Activated CD4-positive, alpha-beta T cell treated with anti-CD3 and anti-CD28 coated beads for 4 hours (primary cell): ENCODE data around the gene TBX2.
"Not testable (repeated sequence)": the region's sequence is repeated elsewhere in the genome, so short reads cannot be mapped to it uniquely, and the experiment has no call there.

Source experiments
- DNase-seq, 2 donors: peaks; one replicate each; pipeline ENCODE4 v3.0.0-alpha.2; 2020

Gene TBX2

DNA sequence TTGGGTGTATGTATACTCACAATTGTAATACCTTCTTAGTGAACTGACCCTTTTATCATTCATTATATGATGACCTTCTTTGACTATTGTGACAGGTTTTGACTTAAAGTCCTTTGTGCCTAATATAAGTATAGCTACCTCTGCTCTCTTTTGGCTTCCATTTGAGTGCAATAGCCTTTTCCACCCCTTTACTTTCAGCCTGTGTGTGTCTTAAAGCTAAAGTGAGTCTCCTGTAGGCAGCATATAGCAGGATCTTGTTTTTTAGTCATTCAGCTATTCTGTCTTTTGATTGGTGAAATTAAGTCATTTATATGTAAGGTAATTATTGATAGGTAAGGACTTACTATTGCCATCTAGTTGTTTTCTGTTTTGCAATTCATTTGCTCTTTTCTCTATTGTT is 36.6 kb downstream of the TBX2 start:
- DNase-seq: no peak

DNA sequence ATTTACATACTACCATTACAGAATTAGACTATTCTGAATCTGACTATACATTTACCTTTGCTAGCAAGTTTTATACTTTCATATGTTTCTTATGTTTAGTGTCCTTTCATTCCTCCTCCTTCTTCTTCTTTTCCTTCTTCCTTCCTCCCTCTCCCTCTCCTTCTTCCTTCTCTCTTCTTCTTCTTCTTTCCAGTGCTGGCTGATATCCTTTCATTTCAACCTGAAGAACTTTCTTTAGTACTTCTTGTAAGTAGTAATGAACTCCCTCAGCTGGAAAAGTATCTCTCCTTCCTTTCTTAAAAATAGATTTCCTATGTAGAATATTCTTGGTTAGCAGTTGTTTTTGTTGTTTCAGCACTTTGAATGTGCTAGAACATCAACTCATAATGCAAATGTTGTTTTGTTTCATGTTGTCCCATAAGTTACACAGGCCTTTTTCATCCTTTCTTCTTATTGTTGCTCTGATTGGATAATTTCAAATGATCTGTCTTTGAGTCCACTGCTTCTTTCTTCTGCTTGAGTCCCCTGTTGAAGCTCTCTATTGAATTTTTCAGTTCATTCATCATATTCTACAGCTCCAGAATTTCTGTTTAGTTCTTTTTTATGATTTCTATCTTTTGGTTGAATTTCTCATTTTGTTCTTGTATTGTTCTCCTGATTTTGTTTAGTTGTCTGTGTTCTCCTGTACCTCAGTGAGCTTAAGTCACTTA is 37.5 kb downstream of the TBX2 start:
- DNase-seq: no peak

DNA sequence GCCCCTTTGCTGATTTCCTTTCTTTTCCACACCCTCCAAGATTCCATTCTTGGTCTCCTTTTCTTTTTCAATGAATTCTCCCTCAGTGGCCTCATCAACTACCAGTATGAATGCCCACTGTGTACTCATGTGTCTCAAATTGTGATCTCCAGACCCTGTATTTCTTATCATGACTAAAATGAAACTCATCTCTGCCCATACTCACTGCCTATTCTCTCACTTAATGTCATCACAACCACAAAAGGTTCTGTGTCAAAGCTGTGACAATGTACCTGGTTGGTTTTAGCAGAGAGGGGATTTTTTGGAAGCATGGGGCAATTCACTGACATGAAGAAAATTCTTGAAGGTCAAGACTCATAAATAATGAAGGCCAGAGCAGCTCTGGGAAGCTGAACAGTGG is 41.1 kb downstream of the TBX2 start:
- DNase-seq: no peak

DNA sequence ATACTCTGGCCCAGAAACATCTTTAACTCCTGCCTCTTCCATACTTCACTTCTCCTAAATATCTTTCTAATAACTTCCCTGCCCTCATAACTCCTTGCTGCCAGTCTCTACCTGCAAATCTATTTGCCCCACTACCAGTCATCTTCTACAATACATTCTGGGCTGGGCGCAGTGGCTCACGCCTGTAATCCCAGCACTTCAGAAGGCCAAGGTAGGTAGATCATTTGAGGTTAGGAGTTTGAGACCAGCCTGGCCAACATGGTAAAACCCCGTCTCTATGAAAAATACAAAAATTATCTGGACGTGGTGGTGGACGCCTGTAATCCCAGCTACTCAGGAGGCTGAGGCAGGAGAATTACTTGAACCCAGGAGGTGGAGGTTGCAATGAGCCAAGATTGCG is 41.9 kb downstream of the TBX2 start:
- DNase-seq: not testable (repeated sequence)

DNA sequence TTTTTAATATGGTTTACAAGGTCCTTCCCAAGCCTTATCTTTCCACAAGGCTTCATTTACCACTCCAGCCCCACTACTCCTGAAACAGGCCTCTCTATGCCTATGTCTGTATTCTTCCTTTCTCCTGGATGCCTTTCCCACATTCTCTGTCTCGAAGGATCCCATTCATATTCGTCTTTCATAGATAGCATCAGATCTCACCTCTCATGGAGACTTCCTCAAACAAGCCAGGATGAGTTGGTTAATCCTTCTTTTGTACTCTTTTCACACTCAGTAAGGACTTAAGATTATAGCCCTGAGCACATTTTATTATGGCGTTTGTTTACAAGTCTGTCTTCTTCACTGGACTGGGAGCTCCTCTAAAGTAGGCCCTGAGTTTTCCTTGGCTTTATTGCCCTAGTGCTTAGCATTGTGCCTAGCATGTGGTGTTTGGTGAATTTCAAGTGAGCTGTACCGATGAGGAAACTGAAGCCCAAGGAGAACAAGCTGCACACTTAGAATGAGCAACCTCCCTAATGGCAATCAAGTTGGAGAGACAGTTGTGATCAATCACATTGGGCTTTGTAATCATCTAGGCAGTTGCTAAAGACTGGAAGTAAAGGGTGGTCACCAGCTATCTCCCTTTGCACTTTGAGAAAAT is 42.6 kb downstream of the TBX2 start:
- no peak for DNase-seq

DNA sequence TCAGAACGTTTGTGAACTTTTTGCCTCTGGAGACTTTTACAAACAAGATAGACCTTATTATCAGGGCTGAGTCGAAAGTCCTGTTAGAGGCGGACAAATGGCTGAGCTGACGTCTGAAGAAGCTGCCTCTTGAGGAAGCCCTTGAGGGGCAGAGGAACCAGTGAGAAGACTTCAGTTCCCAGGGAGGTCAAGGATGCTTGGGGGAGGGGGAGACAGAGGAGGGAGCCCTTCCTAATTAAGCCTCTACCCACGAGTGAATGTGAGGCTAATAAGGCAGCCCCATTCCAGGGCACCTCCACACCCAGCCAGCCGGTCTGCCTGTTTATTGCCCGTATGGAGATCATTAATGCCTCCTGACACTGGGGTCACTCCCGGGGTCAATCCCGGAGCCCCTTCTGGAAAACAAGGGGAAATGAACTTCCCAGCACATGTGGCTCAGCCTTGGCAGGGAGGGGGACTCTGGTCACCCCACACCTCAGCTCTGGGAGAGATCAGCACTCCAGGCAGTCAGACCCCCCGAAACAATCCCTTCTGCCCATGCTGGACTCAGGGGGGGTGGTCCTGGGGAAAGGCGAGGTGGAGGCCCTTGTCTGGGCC is 43.3 kb downstream of the TBX2 start:
- no peak for DNase-seq

DNA sequence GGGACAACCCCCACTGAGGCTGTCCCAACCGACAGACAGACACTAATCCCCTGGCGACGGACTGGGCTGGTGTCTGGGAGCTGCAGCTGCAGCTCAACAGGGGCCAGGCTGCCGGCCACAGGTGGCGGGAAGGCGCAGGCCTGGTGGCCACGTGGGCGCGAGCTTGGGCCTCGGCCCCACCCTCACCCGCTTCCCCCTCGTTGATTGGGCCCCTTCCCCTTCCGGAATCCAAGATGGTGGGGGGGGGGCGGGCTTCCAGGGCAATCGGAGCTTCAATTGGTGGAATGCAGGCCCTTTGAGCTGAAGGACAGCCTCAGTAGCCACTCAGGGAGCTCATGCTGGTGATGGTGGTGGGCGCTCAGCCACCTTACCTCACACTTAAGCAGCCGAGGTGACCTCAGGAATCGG is 43.8 kb downstream of the TBX2 start:
- no peak for DNase-seq

DNA sequence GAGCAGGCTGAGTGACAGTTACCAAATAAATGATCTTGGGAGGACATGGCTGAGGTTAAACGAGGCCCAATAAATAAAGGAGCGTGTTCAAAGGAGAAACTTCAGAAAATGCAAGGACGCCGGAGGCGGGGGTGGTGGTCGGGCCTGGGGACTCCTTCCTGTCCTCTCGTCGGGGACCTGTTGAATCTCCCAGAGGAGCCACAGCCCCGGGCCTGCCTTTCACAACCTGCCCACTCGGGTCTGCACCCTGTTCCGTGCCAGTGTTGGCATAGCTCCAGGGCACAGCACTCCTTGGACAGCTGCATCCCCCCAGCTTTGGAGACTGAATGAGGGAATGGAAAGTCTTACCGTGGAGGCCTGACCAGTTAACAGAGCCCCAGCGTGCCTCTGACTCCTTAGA is 44.4 kb downstream of the TBX2 start:
- no peak for DNase-seq

DNA sequence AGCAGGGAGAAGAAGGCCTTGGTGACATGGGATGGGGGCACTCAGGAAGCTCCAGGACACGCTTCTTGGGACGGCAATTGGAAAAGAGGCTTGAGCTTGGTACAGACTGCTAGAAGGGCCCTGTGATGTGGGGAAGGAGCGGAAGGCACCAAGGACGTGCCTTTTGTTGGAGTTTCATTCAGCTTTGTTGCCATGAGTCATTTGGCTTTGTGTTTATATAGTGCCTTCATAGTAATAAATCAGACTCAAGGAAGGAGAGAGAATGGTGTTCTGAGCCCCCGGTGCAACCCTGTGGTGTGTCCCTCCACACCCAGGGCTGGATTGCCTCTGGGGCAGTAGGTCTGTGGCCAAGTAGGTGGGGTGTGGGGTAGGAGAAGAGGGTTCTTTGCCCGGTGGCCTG is 45.2 kb downstream of the TBX2 start:
- no peak for DNase-seq

DNA sequence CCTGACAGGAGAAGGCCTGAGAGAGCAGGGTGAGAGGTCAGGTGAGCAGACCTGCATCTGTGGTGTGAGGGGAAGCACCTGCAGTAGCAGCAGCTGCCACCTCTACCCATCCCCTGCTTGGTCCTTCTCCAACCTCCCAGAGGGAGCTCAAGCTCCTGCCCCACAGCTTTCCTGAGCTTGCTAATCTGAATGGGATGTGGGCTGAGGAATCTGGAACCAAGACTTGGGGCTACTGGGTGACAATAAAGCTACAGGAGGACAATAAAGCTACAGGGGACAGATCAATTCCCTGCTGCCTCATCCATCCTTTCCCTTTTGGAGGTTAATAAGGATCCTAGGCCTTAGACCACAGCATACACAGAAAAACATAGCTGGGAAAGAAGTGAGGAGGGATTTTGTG is 47.7 kb downstream of the TBX2 start:
- no peak for DNase-seq

DNA sequence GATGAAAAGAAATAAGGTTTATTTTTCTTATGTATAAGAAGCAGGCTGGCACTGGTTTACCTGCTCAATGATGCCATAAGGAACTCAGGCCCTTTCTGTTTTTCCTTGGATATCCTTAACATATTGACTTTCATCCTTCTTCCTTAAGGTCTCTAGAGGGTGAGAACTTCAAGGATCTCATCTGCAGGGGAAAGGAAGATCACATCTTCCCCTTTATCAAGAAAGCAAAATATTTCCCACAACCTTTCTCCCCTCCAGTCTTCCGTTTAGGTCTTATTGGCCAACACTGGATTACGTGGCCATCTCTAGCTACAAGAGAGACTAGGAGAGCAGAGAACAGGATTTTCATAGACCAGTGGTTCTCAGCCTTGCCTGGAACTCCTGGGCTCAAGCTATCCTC is 48.4 kb downstream of the TBX2 start:
- DNase-seq: no peak

DNA sequence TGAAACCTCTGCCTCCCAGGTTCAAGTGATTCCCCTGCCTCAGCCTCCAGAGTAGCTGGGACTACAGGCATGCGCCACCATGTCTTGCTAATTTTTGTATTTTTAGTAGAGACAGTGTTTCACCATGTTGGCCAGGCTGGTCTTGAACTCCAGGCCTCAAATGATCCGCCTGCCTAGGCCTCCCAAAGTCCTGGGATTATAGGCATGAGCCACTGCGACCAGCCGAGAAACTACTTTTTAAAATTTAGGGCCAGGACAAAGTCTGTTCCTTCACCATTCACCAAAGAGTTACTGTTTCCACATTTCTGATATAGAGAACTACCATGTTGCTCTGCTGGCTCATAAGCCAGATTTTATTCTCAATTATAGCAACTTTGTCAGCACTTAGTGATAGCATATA is 49.5 kb downstream of the TBX2 start:
- DNase-seq: not testable (repeated sequence)

DNA sequence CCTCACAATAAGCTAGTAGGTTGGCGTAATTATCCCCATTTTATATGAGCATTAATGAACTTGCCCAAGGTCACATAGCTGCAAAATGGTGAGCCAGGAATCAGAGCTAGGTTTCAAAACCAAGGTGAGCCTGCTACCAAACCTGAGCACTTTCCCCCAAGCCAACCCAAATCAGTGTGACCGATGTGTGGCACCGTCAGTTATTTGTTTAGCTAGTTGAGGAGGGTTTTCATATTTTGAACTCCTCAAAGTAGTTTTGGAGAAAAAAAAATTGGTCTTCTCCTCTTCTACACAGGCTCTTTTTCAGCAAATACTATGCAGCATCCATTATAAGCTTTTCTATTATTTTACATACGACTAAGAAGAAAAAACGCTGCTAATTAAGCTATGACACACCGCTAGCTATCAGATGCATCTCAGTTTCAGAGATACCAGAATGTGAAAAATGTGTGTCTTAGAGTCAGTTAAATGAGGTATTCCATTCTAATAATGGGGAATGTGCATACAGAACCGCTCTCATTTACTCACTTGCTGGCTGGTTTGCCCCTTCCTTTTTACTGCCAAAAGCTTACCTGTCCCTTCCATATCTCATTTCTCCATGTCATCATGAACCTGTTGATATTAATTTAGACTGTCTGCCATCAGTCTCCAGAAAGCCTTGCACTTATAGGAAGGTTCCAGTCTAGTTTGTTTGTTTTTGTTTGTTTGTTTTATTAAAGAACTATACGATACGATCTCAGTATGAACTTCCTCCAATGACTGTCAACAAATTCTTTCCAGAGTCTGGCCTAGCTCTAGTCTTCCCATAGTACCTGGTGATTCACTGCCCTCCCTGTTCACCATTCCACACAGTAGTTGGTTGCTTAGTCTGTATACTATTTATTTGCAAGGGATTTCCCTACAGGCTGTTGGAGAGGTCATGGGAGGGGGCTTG is 50.3 kb downstream of the TBX2 start:
- no peak for DNase-seq

DNA sequence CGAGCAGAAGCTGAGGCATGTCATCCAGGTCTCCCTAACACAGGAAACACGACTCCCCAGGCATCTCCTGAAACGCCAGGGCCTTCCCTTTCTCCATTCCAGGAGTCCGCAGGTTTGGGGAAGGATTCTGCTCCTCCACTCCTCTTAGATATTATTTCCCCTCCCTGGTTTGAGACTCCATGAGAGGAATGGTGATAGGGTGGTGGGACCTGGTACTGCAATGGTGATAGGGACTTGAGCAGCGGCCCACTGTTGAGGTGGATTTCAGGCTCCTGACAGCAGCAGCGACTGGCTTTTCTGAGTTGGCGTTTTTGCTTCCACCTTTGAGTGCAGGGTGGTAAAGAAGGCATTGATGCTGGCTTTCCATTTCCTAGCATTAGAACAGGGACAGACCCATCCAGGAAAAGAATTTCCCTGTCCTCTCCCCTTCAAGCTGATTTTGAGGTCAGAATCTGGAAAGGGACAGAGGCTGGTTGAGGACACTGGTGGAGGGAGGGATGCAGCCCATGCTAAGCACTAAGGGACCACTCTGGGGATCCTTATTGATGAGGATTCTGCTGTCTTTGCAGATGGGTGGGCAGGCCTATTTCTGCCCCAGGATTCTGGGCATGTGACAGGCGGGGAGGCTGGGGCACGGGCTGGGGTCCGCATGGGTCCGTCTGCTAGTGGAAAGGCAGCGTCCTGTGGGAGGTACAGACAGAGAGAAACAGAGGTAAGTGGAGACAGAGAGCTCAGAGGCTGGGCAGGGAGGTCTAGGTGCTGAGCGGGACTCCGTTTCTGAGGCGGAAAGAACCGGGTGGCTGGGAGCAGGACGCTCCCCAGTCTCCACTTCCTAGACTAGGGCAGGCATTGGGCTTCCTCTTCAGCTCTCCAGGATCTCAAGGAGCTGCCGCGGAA is 51.2 kb downstream of the TBX2 start:
- no peak for DNase-seq

DNA sequence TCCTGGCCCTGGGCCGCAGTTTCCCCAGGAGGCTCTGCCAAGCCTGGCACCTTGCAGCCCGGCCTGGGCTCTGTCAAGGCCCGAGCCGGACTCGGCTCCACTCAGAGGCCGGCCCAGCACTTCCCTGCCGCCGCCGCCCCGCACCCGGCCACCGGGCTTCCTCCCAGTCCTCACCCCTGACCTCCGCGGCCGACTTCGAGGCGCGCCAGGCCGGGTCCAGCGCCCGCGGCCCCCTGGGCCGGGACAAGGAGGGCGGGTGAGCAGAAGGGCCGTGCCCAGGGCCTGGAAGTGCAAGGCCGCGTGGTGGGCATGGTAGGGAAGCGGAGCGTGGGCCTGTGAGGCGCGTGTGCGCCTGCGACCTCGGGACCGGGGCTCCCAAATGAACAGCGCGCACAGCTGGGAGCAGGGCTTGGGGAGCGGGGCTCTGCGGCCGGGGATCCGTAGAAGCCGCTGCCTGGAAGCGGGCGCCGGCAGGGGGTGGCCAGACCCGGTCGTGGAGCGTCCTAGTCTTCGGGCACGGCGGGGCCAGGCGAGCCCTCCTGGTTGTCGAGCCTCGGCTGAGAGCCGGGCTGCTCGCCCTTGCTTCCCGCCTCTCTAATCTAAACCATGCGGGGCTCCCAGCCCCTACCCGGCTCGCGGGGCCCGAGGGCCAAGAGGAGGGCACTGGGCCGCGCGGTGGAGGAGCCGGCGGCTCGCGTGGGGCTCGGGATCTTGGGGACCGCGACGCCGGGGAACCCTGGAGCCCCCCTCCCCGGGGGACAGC is 52.1 kb downstream of the TBX2 start:
- DNase-seq: no peak

DNA sequence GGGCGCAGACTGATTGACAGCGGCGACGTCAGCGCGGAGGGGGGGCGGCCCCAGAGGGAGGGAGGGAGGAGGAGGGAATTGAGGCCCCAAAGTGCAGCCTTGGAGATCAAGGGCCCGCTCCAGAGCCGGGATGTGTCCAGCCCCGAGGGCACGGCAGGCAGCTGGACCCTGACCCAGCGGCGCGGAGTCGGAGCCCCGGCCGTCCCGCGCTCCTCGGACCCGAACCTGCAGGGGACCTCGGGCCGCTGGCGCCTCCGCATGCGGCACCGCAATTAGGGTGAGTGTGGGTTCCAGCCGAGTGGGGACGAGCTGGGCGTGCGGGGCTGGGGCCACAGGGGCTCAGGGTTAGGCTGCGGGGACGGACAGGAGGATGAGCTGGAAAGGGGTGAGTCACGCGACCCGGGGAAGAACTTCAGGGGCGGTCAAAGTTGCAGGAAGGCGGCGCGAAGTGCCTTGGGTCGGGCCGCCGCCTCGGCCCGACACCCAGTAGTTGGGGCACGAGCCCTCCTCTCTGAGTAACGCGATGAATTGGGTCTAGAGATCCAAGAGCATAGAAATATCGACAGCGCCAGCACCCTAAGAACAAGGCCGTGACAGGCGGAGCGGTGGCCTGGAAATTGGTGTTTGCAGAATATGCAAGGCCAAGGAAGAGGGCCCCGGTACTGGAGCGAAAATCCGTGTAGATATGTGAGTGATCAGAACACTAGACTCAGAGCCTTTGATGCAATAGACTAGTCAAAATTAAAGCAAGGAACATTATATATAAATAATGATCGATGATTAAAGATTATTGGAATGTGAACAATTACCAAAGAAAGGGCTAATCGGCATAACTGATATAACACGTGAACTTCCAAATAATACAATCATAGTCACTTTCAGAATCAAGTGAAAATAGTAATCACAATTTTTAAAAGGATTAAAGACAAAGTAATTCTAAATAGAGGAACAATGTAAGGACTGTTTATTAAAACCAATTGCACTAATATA is 53.0 kb downstream of the TBX2 start, which contains the start of gene TBX4:
TBX4 (plus strand) TSS at position 122 of the 990 bp plus-strand sequence. CDS start 4,069 bp downstream, outside the sequence.
- DNase-seq: no peak

DNA sequence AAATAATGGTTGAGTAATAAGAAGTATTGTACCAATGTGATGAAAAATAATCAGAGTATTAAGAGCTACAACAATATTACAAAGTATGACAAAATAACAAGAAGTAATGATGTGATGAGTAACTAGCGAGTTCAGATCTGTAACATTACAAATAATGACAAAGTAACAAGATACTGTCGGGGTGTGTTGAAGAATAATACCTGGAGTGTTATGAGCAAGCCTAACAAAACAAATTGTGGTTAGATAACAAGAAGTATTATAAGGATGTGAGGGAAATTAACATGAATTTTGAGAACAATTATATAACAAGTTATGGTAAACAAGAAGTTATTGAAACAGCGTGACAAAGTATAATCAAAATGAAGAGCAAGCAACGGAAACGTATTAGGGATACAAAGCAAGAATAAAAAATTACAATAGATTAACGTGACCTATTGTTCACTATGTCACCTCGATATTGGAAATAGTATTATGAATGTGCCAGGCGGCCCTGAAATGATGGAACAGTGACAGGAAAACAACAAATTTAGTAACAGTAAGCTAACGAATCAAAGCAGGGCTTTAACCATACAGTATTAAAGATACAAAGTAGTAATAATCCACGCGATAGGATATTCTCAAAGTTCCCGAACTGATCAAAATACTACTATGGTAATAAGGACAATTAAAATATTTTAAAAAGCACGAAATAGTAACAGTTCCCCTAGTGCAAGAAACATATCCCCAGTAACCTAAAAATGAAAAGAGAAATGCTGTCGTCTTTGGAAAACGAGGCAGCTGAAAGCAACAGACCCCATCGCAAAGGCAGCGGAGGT is 54.1 kb downstream of the TBX2 start:
- no peak for DNase-seq

DNA sequence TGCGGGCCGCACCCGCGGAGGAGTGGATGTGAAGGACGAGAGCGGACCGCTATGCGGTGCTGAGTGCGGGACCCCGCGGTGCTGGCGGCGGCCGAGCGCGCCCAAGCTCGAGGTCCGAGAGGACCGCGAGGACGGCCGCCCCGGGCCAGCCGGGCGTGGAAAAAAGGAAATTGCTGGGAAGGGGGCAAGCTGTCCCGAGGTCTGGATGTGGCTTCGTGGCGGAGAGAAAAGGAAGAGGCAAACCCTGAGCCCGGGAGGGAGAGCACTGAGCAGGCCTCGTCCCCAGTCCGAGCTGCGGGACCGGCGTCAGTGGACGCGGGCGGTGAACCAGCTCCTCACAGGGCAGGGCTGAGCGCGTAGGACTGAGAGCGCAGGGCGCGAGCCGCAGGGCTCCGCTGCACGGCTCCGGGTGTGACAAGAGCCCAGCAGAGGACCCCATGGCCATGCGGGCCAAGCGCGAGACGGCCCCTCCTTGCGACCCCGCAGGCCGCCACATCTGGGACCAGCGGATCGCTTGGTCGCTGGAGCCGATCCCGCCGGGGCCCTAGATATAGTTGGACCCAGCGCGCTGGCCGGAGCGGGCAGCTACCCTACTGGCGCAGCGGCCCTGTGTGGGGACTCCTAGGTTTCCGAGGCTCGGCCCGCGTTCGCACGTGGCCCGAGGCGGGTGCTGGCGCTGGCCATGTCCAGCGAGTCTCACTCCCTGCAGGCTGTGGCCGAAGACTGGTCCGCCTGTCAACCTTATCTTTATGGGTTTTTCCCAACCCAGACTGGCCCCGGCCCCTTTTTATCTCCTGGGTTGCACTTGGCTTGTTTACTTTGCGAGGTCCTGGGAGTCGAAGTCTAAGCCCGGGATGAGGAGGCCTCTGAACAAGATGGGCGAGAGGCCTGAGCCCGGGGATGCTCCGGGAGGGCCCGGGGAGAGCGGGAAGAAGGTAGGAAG is 55.0 kb downstream of the TBX2 start:
- DNase-seq: no peak
